ENCODE results near the gene AADAC. TPM values are rescaled to one million over a fixed set of nuclear protein-coding genes. Genes with fewer than 3 reads are reported as not detected.
"Not testable (repeated sequence)": the region's sequence is repeated elsewhere in the genome, so short reads cannot be mapped to it uniquely, and the experiment has no call there.

AADAC gene
- total RNA-seq: not detected
- polyA plus RNA-seq: not detected

- intact Hi-C loops (cut with micrococcal nuclease): no loop called here
- Histone ChIP-seq H3K9me3 (ENCODE audit: control insufficient read depth in 1 of 2, low read length in 2 of 2) (peaks cover 0 to 4% of the 10 kb centered on the region in 2 donors), H3K27ac (ENCODE audit: low read depth, low read length) (no peak within 1 kb of the TSS), H3K4me3 (ENCODE audit: low read length in 2 of 2) (no peak within 1 kb of the TSS), H3K36me3 (ENCODE audit: insufficient read depth, low read length) (no peaks in the 10 kb centered on the region), H3K27me3 (ENCODE audit: insufficient read depth, low read length) (no peaks in the 10 kb centered on the region), H3K4me1 (ENCODE audit: insufficient read depth, low read length) (no peaks in the 10 kb centered on the region)
- Mint-ChIP-seq H3K4me3 (no peak within 1 kb of the TSS), H3K27me3 (peaks cover 4 to 13% of the 10 kb centered on the region in 2 donors), H3K9me3 (peaks cover 0 to 1% (median 0%) of the 10 kb centered on the region in 8 donors), H3K36me3 (no peaks in the 10 kb centered on the region), H3K27ac (no peak within 1 kb of the TSS), H3K4me1 (no peaks in the 10 kb centered on the region)
- no peak for DNase-seq
- POLR2A ChIA-PET (ENCODE audit: partially characterized antibody): no interaction called here
- CTCF ChIA-PET (ENCODE audit: partially characterized antibody): no interaction called here
Observed at GRCh38 chr3:151813799-151814198, at the start of gene AADAC. AADAC (plus strand) TSS chr3:151814116; CDS start chr3:151814163, 47 bp downstream.

DNA sequence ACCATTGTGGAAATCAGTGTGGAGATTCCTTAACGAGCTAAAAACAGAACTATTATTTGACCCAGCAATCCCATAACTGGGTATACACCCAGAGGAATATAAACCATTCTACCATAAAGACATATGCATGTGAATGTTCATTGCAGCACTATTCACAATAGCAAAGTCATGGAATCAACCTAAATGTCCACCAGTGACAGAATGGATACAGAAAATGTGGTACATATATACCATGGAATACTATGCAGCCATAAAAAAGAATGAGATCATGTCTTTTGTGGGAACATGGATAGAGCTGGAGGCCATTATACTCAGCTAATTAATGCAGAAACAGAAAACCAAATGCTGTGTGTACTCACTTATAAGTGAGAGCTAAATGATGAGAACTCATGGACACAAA, 49.2 kb upstream of the AADAC start:
- H3K27ac Mint-ChIP-seq; H3K9me3 ChIP-seq (ENCODE audit: control insufficient read depth in 1 of 2, low read length in 2 of 2); DNase-seq; H3K27me3 ChIP-seq (ENCODE audit: insufficient read depth, low read length); H3K27me3 Mint-ChIP-seq; H3K36me3 ChIP-seq (ENCODE audit: insufficient read depth, low read length); H3K4me1 Mint-ChIP-seq; POLR2A ChIA-PET (ENCODE audit: partially characterized antibody); H3K4me3 ChIP-seq (ENCODE audit: low read length in 2 of 2); CTCF ChIA-PET (ENCODE audit: partially characterized antibody); H3K9me3 Mint-ChIP-seq; intact Hi-C loops (cut with micrococcal nuclease); H3K4me1 ChIP-seq (ENCODE audit: insufficient read depth, low read length); H3K36me3 Mint-ChIP-seq; H3K4me3 Mint-ChIP-seq; H3K27ac ChIP-seq (ENCODE audit: low read depth, low read length): not testable (repeated sequence)

GRCh38 chr3:151765685-151766084, 48.2 kb upstream of the AADAC start:
- DNase-seq: no peak
- Mint-ChIP-seq H3K9me3 (peaks cover 0 to 5% (median 0%) of the 10 kb centered on the region in 8 donors), H3K27ac (no peak overlapping the region), H3K4me3 (no peak overlapping the region), H3K4me1 (no peaks in the 10 kb centered on the region), H3K27me3 (peaks cover 2 to 4% of the 10 kb centered on the region in 2 donors), H3K36me3 (no peaks in the 10 kb centered on the region)
- Histone ChIP-seq H3K9me3 (ENCODE audit: control insufficient read depth in 1 of 2, low read length in 2 of 2) (no peaks in the 10 kb centered on the region), H3K4me3 (ENCODE audit: low read length in 2 of 2) (no peak overlapping the region), H3K4me1 (ENCODE audit: insufficient read depth, low read length) (no peaks in the 10 kb centered on the region), H3K27ac (ENCODE audit: low read depth, low read length) (no peak overlapping the region), H3K27me3 (ENCODE audit: insufficient read depth, low read length) (no peaks in the 10 kb centered on the region), H3K36me3 (ENCODE audit: insufficient read depth, low read length) (no peaks in the 10 kb centered on the region)
- intact Hi-C loops (cut with micrococcal nuclease): no loop called here
- CTCF ChIA-PET (ENCODE audit: partially characterized antibody): no interaction called here
- POLR2A ChIA-PET (ENCODE audit: partially characterized antibody): no interaction called here

DNA sequence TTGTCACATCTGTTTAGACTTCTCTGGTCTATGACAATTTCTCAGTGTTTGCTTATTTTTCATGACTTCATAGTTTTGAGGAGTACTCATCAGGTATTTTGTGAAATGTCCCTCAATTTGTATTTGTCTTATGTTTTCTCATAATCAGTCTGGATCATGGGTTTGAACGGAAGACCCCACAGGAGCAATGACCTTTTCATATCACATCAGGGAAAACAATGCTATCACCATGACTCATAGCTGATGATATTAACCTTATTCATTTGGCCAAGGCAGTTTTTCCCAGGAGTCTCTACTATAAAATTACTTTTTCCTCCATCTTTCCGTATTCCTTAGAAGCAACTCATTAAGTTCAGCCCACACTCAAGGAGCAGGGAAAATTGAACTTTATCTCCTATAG, 47.5 kb upstream of the AADAC start:
- Mint-ChIP-seq H3K36me3 (no peaks in the 10 kb centered on the region), H3K27me3 (peaks cover 2 to 4% of the 10 kb centered on the region in 2 donors), H3K4me3 (no peak overlapping the region), H3K4me1 (no peaks in the 10 kb centered on the region), H3K27ac (no peak overlapping the region), H3K9me3 (peaks cover 0 to 5% (median 0%) of the 10 kb centered on the region in 8 donors)
- Histone ChIP-seq H3K27me3 (ENCODE audit: insufficient read depth, low read length) (no peaks in the 10 kb centered on the region), H3K4me3 (ENCODE audit: low read length in 2 of 2) (no peak overlapping the region), H3K27ac (ENCODE audit: low read depth, low read length) (no peak overlapping the region), H3K9me3 (ENCODE audit: control insufficient read depth in 1 of 2, low read length in 2 of 2) (no peaks in the 10 kb centered on the region), H3K4me1 (ENCODE audit: insufficient read depth, low read length) (no peaks in the 10 kb centered on the region), H3K36me3 (ENCODE audit: insufficient read depth, low read length) (no peaks in the 10 kb centered on the region)
- no peak for DNase-seq
- intact Hi-C loops (cut with micrococcal nuclease): no loop called here
- CTCF ChIA-PET (ENCODE audit: partially characterized antibody): no interaction called here
- POLR2A ChIA-PET (ENCODE audit: partially characterized antibody): no interaction called here

- POLR2A ChIA-PET (ENCODE audit: partially characterized antibody): no interaction called here
- CTCF ChIA-PET (ENCODE audit: partially characterized antibody): no interaction called here
- no peaks in the 10 kb centered on the region for H3K9me3 ChIP-seq (ENCODE audit: control insufficient read depth in 1 of 2, low read length in 2 of 2)
- peaks cover 0 to 5% (median 0%) of the 10 kb centered on the region in 8 donors for H3K9me3 Mint-ChIP-seq
- intact Hi-C loops (cut with micrococcal nuclease): no loop called here
- H3K36me3 Mint-ChIP-seq: no peaks in the 10 kb centered on the region
- no peaks in the 10 kb centered on the region for H3K27me3 ChIP-seq (ENCODE audit: insufficient read depth, low read length)
- H3K27ac Mint-ChIP-seq: no peak overlapping the region
- H3K27me3 Mint-ChIP-seq: peaks cover 4 to 9% of the 10 kb centered on the region in 2 donors
- no peak overlapping the region for H3K4me3 Mint-ChIP-seq
- H3K27ac ChIP-seq (ENCODE audit: low read depth, low read length): no peak overlapping the region
- no peak for DNase-seq
- no peak overlapping the region for H3K4me3 ChIP-seq (ENCODE audit: low read length in 2 of 2)
- no peaks in the 10 kb centered on the region for H3K4me1 Mint-ChIP-seq
- no peaks in the 10 kb centered on the region for H3K4me1 ChIP-seq (ENCODE audit: insufficient read depth, low read length)
- H3K36me3 ChIP-seq (ENCODE audit: insufficient read depth, low read length): no peaks in the 10 kb centered on the region
Observed at GRCh38 chr3:151768393-151768930, 45.5 kb upstream of the AADAC start.

DNA sequence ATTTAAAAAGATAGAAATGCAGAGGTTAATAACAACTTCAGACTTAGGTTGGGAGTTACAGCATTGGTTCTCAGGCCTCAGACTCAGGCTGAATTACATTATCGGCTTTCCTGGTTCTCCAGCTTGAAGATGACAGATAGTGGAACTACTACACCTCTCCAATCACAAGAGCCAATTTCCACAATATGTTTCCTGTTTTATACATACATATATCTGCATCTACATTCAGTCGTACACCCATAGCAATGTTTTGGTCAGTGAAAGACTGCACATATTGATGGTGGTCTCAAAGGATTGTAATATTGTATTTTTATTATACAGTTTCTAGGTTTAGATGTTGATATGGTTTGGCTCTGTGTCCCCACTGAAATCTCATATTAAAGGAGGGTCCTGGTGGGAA, 44.7 kb upstream of the AADAC start:
- no peak overlapping the region for H3K27ac ChIP-seq (ENCODE audit: low read depth, low read length)
- H3K9me3 ChIP-seq (ENCODE audit: control insufficient read depth in 1 of 2, low read length in 2 of 2): no peaks in the 10 kb centered on the region
- H3K4me3 Mint-ChIP-seq: no peak overlapping the region
- peaks cover 4 to 10% of the 10 kb centered on the region in 2 donors for H3K27me3 Mint-ChIP-seq
- H3K36me3 ChIP-seq (ENCODE audit: insufficient read depth, low read length): no peaks in the 10 kb centered on the region
- H3K4me3 ChIP-seq (ENCODE audit: low read length in 2 of 2): no peak overlapping the region
- no peak for DNase-seq
- no peak overlapping the region for H3K27ac Mint-ChIP-seq
- intact Hi-C loops (cut with micrococcal nuclease): no loop called here
- no peaks in the 10 kb centered on the region for H3K4me1 Mint-ChIP-seq
- no peaks in the 10 kb centered on the region for H3K27me3 ChIP-seq (ENCODE audit: insufficient read depth, low read length)
- no peaks in the 10 kb centered on the region for H3K36me3 Mint-ChIP-seq
- H3K4me1 ChIP-seq (ENCODE audit: insufficient read depth, low read length): no peaks in the 10 kb centered on the region
- H3K9me3 Mint-ChIP-seq: peaks cover 0 to 5% (median 0%) of the 10 kb centered on the region in 8 donors
- CTCF ChIA-PET (ENCODE audit: partially characterized antibody): no interaction called here
- POLR2A ChIA-PET (ENCODE audit: partially characterized antibody): no interaction called here

- intact Hi-C loops (cut with micrococcal nuclease): no loop called here
- ChIA-PET CTCF (ENCODE audit: partially characterized antibody) (no interaction called here), POLR2A (ENCODE audit: partially characterized antibody) (no interaction called here)
- H3K4me3 Mint-ChIP-seq: no peak overlapping the region
- H3K9me3 Mint-ChIP-seq: no peaks in the 10 kb centered on the region
- no peaks in the 10 kb centered on the region for H3K36me3 Mint-ChIP-seq
- H3K4me3 ChIP-seq (ENCODE audit: low read length in 2 of 2): no peak overlapping the region
- H3K36me3 ChIP-seq (ENCODE audit: insufficient read depth, low read length): no peaks in the 10 kb centered on the region
- no peaks in the 10 kb centered on the region for H3K4me1 ChIP-seq (ENCODE audit: insufficient read depth, low read length)
- no peaks in the 10 kb centered on the region for H3K27me3 ChIP-seq (ENCODE audit: insufficient read depth, low read length)
- no peak overlapping the region for H3K27ac ChIP-seq (ENCODE audit: low read depth, low read length)
- H3K27me3 Mint-ChIP-seq: peaks cover 6 to 9% of the 10 kb centered on the region in 2 donors
- no peaks in the 10 kb centered on the region for H3K4me1 Mint-ChIP-seq
- no peak for DNase-seq
- no peak overlapping the region for H3K27ac Mint-ChIP-seq
- H3K9me3 ChIP-seq (ENCODE audit: control insufficient read depth in 1 of 2, low read length in 2 of 2): no peaks in the 10 kb centered on the region
Observed at GRCh38 chr3:151770956-151771355, 43.0 kb upstream of the AADAC start.
